Peyer's patch (tissue), 4 donors: ENCODE data around the gene TUFM.
A peak's percentile ranks its signal among the peaks of the same experiment; 100 is the strongest.
"Not testable (repeated sequence)": the region's sequence is repeated elsewhere in the genome, so short reads cannot be mapped to it uniquely, and the experiment has no call there.

Experiments
- POLR2A ChIP-seq, 2 donors: fragments of 450-650 bp; IDR thresholded peaks; one replicate each; pipeline ENCODE4 v1.5.1; 2017; ENCODE audit warnings: antibody characterized with exemption in 2 of 2, mild to moderate bottlenecking in 2 of 2, moderate library complexity in 2 of 2
- TF ChIP-seq, protein P1 (sequence below), 6 experiments: fragments of 450-650 bp in 4 of 6; fragments of 200-600 bp in 2 of 6; sonication (generic) in 1 of 6; IDR thresholded peaks; one replicate each; pipeline ENCODE4 v1.5.1; 2017 to 2019; ENCODE audit warnings: antibody characterized with exemption in 6 of 6, mild to moderate bottlenecking in 3 of 6, moderate library complexity in 1 of 6

GRCh38 chr16:28802235-28803019, 43.7 kb downstream of the TUFM start:
- TF ChIP-seq, protein P1, sequence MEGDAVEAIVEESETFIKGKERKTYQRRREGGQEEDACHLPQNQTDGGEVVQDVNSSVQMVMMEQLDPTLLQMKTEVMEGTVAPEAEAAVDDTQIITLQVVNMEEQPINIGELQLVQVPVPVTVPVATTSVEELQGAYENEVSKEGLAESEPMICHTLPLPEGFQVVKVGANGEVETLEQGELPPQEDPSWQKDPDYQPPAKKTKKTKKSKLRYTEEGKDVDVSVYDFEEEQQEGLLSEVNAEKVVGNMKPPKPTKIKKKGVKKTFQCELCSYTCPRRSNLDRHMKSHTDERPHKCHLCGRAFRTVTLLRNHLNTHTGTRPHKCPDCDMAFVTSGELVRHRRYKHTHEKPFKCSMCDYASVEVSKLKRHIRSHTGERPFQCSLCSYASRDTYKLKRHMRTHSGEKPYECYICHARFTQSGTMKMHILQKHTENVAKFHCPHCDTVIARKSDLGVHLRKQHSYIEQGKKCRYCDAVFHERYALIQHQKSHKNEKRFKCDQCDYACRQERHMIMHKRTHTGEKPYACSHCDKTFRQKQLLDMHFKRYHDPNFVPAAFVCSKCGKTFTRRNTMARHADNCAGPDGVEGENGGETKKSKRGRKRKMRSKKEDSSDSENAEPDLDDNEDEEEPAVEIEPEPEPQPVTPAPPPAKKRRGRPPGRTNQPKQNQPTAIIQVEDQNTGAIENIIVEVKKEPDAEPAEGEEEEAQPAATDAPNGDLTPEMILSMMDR (IDR thresholded peaks at IDR 0.05) = peak in 5 of 6 experiments; percentile 4 to 63 (median 49)
- not testable (repeated sequence) for TF ChIP-seq POLR2A (IDR thresholded peaks at IDR 0.05)
